ENCODE measurements around the gene DICER1. TPM values are rescaled to one million over a fixed set of nuclear protein-coding genes. Genes with fewer than 3 reads are reported as not detected.

Gene DICER1
- total and polyA plus RNA-seq, 9 of the 15 experiments (the other 6 are each of a cell fraction or from before 2014, with no cell fraction given), result 2.5 to 23.2 (median 12.4) TPM

DNA sequence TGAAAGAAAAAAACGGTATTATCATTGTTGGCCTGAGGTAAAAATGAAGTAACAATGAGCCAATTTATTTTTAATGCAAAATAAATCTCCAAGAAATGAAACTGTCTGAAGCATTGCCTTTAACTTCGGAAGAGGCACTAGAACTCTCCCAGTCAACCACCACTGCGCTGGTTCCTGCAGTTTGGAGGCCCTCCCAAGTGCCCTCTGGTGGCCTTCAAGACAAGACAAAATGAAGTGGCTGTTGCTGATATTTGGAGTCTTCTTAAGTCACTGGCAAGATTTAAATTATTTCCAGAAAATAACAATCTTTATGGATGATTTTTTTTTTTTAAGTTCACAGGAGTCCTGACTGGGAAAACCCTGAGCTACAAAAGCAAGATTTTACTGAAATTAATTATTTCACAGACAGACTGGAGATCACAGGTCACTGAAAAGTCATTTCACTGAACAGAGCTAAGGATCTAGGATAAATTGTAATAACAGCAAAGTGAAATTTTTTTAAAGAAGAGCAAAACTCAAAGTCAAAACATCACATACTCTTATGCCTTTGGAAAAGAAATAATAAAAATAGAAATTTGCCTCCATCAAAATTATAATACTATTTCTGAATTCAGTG lies 58.2 kb downstream of the DICER1 start (continued):
- TF ChIP-seq SMC3 (conservative IDR thresholded peaks at IDR 0.05; ENCODE audit: insufficient read depth, low read depth, low read length) (peak; percentile 40; the same call in 1 of the 2 replicates), NFXL1 (CRISPR knock-in tag; IDR thresholded peaks at IDR 0.05) (no peak)

GRCh38 chr14:95097385-95097784 lies 59.9 kb downstream of the DICER1 start:
- intact Hi-C loops (cut with micrococcal nuclease), result loop anchor here (5.0 to 10.0 kb wide), 2 partner anchors 97 to 410 kb away; no protein-coding TSS in a partner anchor
- in situ Hi-C loops (cut with MboI), result no loop called here
- POLR2A ChIA-PET, result no interaction called here
- TF ChIP-seq TRIM24 (IDR thresholded peaks at IDR 0.05) (peak in 1 of 2 experiments; percentile 32; a peak in 1 of 4 replicates), FOXP1 (CRISPR knock-in tag; IDR thresholded peaks at IDR 0.05) (no peak), CHD4 (IDR thresholded peaks at IDR 0.05; ENCODE audit: insufficient read depth, insufficient replicate concordance, low read depth, low read length, poor library complexity, severe bottlenecking) (no peak), MEIS2 (IDR thresholded peaks at IDR 0.05; ENCODE audit: partially characterized antibody) (peak; percentile 18), SNRNP70 (optimal IDR thresholded peaks at IDR 0.05; ENCODE audit: low read depth, low read length) (no peak), U2AF1 (optimal IDR thresholded peaks at IDR 0.05; ENCODE audit: low read depth, low read length) (no peak), RBM39 (optimal IDR thresholded peaks at IDR 0.05; ENCODE audit: low read depth, low read length) (no peak), ZNF280A (IDR thresholded peaks at IDR 0.05; ENCODE audit: low read depth, partially characterized antibody) (no peak), CEBPG (CRISPR knock-in tag; IDR thresholded peaks at IDR 0.05) (no peak), CEBPG (tag; conservative IDR thresholded peaks at IDR 0.05 in 1 of 2, IDR thresholded peaks at IDR 0.05 in 1 of 2) (peak in 1 of 2 experiments; percentile 87; a peak in 2 of 4 replicates), ZNF311 (CRISPR knock-in tag; IDR thresholded peaks at IDR 0.05) (no peak), TAF9B (IDR thresholded peaks at IDR 0.05; ENCODE audit: partially characterized antibody) (no peak), MITF (IDR thresholded peaks at IDR 0.05) (no peak), HIVEP1 (CRISPR knock-in tag; IDR thresholded peaks at IDR 0.05) (no peak), GABPB2 (CRISPR knock-in tag; conservative IDR thresholded peaks at IDR 0.05) (no peak)
- TF ChIP-seq, protein P1, sequence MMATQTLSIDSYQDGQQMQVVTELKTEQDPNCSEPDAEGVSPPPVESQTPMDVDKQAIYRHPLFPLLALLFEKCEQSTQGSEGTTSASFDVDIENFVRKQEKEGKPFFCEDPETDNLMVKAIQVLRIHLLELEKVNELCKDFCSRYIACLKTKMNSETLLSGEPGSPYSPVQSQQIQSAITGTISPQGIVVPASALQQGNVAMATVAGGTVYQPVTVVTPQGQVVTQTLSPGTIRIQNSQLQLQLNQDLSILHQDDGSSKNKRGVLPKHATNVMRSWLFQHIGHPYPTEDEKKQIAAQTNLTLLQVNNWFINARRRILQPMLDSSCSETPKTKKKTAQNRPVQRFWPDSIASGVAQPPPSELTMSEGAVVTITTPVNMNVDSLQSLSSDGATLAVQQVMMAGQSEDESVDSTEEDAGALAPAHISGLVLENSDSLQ (IDR thresholded peaks at IDR 0.05), result peak; percentile 53; the same call in 1 of the 2 replicates
- H3K9me3 ChIP-seq (replicated peaks; ENCODE audit: control insufficient read depth, insufficient read depth, low read depth, low read length), result no peaks in the 10 kb centered on the region
- no peaks in the 10 kb centered on the region for H3K27me3 ChIP-seq (ENCODE audit: control insufficient read depth in 2 of 2, insufficient read depth in 2 of 2, low read length in 2 of 2)
- no peak overlapping the region for H3K9ac ChIP-seq (ENCODE audit: insufficient read depth in 1 of 2, low read depth in 2 of 2, low read length in 2 of 2)
- ATAC-seq, result no peak
- no peaks in the 10 kb centered on the region for H3K79me2 ChIP-seq (ENCODE audit: control insufficient read depth, insufficient read depth, low read length)
- FAIRE-seq, result no peak
- no peak for DNase-seq (ENCODE audit: extremely low read depth in 1 of 4, low spot score in 3 of 4)
- H3K9me1 ChIP-seq (ENCODE audit: control insufficient read depth, insufficient read depth, low read length), result no peaks in the 10 kb centered on the region
- H3K27ac ChIP-seq (ENCODE audit: extremely low read depth, low read depth, low read length), result no peak overlapping the region
- H4K20me1 ChIP-seq (replicated peaks; ENCODE audit: control insufficient read depth, insufficient read depth, low read length), result no peaks in the 10 kb centered on the region
- no peaks in the 10 kb centered on the region for H3K4me1 ChIP-seq (replicated peaks in 1 of 2; ENCODE audit: control insufficient read depth in 2 of 2, insufficient read depth in 2 of 2, low read length in 2 of 2)
- 83% methylated on average over 2 of the region's 2 CpGs for WGBS (ENCODE audit: insufficient coverage, low coverage, missing lambda C conversion rate)
- no peak overlapping the region for H3K4me2 ChIP-seq (ENCODE audit: insufficient read depth, low read length)
- H2AFZ ChIP-seq (ENCODE audit: low read depth, low read length), result no peak overlapping the region
- peaks cover 17% of the 10 kb centered on the region; the same call in 1 of the 3 replicates for H3K36me3 ChIP-seq (ENCODE audit: control insufficient read depth, insufficient read depth, low read length)
- BruUV-seq (replicated peaks), result no TSS peak
- no peak overlapping the region for H3K4me3 ChIP-seq
- CTCF ChIA-PET (ENCODE audit: low intra/inter-chr PET ratio), result no interaction called here

Data from K562 (cell line).